A673 (cell line): ENCODE data around the gene LRP2. TPM values are rescaled to one million over a fixed set of nuclear protein-coding genes. Genes with fewer than 3 reads are reported as not detected.

Experiments
- BruUV-seq: library from RNA; stranded (reverse); fragments of 400-500 nt; replicated peaks from 2 replicates; lab custom pipeline; 2021; lab: Mats Ljungman, UMichigan
- CTCF ChIA-PET: fragments of 300-600 bp; sonication (Branson Sonifier 250); formaldehyde crosslinking; loops from one replicate; lab custom pipeline; 2022; ENCODE audit warnings: antibody characterized with exemption; lab: Charles Lee
- POLR2A ChIA-PET: fragments of 300-600 bp; sonication (Branson Sonifier 250); formaldehyde crosslinking; loops from one replicate; lab custom pipeline; 2022; ENCODE audit warnings: antibody characterized with exemption; ENCODE audit not compliant: low non-redundant PET; lab: Charles Lee
- DNase-seq: peaks from one replicate; pipeline ENCODE4 v3.0.0-alpha.2; 2015; ENCODE audit warnings: low spot score
- H3K27ac ChIP-seq: fragments of 200-600 bp; sonication (generic); 2 replicates; pipeline ENCODE4 v1.5.1; 2016; ENCODE audit warnings: mixed run types, low read depth, mild to moderate bottlenecking, mixed read lengths, antibody characterized with exemption, low read length; ENCODE audit not compliant: poor library complexity, severe bottlenecking
- H3K27me3 ChIP-seq: fragments of 200-600 bp; sonication (generic); replicated peaks from 2 replicates; pipeline ENCODE4 v1.6.1; 2017; ENCODE audit warnings: mixed run types, low read depth, mild to moderate bottlenecking, mixed read lengths, antibody characterized with exemption, low read length; ENCODE audit not compliant: insufficient read depth, poor library complexity
- H3K36me3 ChIP-seq: fragments of 200-600 bp; sonication (generic); 2 replicates; pipeline ENCODE4 v1.6.1; 2016; ENCODE audit warnings: mixed run types, mild to moderate bottlenecking, mixed read lengths, antibody characterized with exemption, low read length; ENCODE audit not compliant: insufficient read depth, poor library complexity, severe bottlenecking
- H3K4me1 ChIP-seq: fragments of 200-600 bp; sonication (generic); 2 replicates; pipeline ENCODE4 v1.6.1; 2017; ENCODE audit warnings: mixed run types, mild to moderate bottlenecking, mixed read lengths, antibody characterized with exemption, low read length; ENCODE audit not compliant: insufficient read depth, poor library complexity, severe bottlenecking
- H3K4me3 ChIP-seq: fragments of 200-600 bp; sonication (generic); 2 replicates; pipeline ENCODE4 v1.5.1; 2016; ENCODE audit warnings: low read depth, mixed run types, mild to moderate bottlenecking, mixed read lengths, low read length; ENCODE audit not compliant: poor library complexity, severe bottlenecking
- H3K9me3 ChIP-seq: fragments of 200-600 bp; sonication (generic); 2 replicates; pipeline ENCODE4 v1.6.1; 2016; ENCODE audit warnings: mixed run types, low read depth, mild to moderate bottlenecking, mixed read lengths, antibody characterized with exemption, low read length; ENCODE audit not compliant: poor library complexity, severe bottlenecking
- EZH2 ChIP-seq: fragments of 200-600 bp; sonication (generic); IDR thresholded peaks from 2 replicates; pipeline ENCODE4 v1.6.1; 2017; ENCODE audit warnings: borderline replicate concordance, low read depth, mild to moderate bottlenecking, mixed read lengths, antibody characterized with exemption, low read length; ENCODE audit not compliant: poor library complexity, severe bottlenecking
- intact Hi-C: fragments of 100-400 bp; cut with micrococcal nuclease; formaldehyde crosslinking; loops from one replicate; pipeline ENCODE4 v1.10.0; 2022; ENCODE audit not compliant: unreplicated experiment
- total RNA-seq: library from RNA; stranded (reverse); gene quantifications from 2 replicates; pipeline ENCODE4 v1.2.3, GENCODE V29; 2021
- TF ChIP-seq, protein P1 (sequence below): fragments of 300-800, 200-600 bp; sonication (generic); conservative IDR thresholded peaks from 2 replicates; pipeline ENCODE4 v1.5.1; 2017; ENCODE audit warnings: low read depth, mild to moderate bottlenecking, antibody characterized with exemption, low read length, moderate library complexity, mixed read lengths

Gene LRP2
- total RNA-seq, 1 experiment from 2014 or later: 0.26 TPM

- H3K4me3 ChIP-seq: no peak overlapping the region
- TF ChIP-seq, protein P1, sequence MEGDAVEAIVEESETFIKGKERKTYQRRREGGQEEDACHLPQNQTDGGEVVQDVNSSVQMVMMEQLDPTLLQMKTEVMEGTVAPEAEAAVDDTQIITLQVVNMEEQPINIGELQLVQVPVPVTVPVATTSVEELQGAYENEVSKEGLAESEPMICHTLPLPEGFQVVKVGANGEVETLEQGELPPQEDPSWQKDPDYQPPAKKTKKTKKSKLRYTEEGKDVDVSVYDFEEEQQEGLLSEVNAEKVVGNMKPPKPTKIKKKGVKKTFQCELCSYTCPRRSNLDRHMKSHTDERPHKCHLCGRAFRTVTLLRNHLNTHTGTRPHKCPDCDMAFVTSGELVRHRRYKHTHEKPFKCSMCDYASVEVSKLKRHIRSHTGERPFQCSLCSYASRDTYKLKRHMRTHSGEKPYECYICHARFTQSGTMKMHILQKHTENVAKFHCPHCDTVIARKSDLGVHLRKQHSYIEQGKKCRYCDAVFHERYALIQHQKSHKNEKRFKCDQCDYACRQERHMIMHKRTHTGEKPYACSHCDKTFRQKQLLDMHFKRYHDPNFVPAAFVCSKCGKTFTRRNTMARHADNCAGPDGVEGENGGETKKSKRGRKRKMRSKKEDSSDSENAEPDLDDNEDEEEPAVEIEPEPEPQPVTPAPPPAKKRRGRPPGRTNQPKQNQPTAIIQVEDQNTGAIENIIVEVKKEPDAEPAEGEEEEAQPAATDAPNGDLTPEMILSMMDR: no peak
- no peak for TF ChIP-seq EZH2
- POLR2A ChIA-PET: no interaction called here
- DNase-seq: no peak
- no peaks in the 10 kb centered on the region for H3K4me1 ChIP-seq
- CTCF ChIA-PET: no interaction called here
- H3K9me3 ChIP-seq: no peaks in the 10 kb centered on the region
- intact Hi-C loops: no loop called here
- peaks cover 25% of the 10 kb centered on the region for H3K27me3 ChIP-seq
- no peaks in the 10 kb centered on the region for H3K36me3 ChIP-seq
- BruUV-seq: no TSS peak
- H3K27ac ChIP-seq: no peak overlapping the region
Observed at GRCh38 chr2:169260246-169260645, 102.1 kb downstream of the LRP2 start.

- Histone ChIP-seq H3K27ac (no peak overlapping the region), H3K27me3 (peaks cover 25% of the 10 kb centered on the region), H3K4me1 (no peaks in the 10 kb centered on the region), H3K4me3 (no peak overlapping the region), H3K9me3 (no peaks in the 10 kb centered on the region), H3K36me3 (no peaks in the 10 kb centered on the region)
- intact Hi-C loops: no loop called here
- BruUV-seq: no TSS peak
- ChIA-PET CTCF (no interaction called here), POLR2A (no interaction called here)
- no peak for TF ChIP-seq EZH2
- TF ChIP-seq, protein P1: no peak
- DNase-seq: no peak
Observed at GRCh38 chr2:169259402-169259801, 102.9 kb downstream of the LRP2 start.

DNA sequence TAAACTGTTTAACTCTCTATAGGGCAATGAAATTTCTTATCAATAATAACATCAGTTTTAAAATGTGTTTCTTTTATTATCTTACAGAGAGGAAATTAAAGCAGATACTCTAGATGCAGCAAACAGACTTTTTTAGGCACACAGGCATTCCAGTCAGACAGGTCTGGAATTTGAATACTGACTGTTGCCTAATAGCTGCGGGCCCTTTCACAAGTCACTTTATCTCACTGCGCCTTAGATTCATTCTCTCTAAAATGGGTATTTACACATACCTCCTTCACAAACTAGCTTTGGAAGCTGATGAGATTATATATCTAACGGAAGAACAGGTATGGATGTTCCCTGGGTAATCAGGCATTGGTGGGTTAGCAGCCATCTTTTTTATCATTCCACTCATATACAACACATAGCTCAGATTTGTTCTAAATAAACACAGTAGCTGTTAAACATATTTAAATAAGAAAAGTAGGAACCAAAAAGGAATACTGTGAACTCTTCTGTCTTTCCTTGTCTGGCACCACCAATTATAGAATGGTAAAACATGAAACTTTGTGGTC is 104.2 kb downstream of the LRP2 start:
- TF ChIP-seq, protein P1: no peak
- TF ChIP-seq EZH2: no peak
- Histone ChIP-seq H3K27ac (no peak overlapping the region), H3K9me3 (no peaks in the 10 kb centered on the region), H3K27me3 (peaks cover 25% of the 10 kb centered on the region), H3K4me3 (no peak overlapping the region), H3K36me3 (no peaks in the 10 kb centered on the region), H3K4me1 (no peaks in the 10 kb centered on the region)
- BruUV-seq: no TSS peak
- ChIA-PET POLR2A (no interaction called here), CTCF (no interaction called here)
- no peak for DNase-seq
- intact Hi-C loops: no loop called here
